LNCAP (cell line): ENCODE results near the gene UBE2L5.

Experiments used
- TF ChIP-seq, protein P1 (sequence below): fragments of 450-650 bp; IDR thresholded peaks from 2 replicates; pipeline ENCODE4 v1.5.1; 2017; ENCODE audit warnings: mild to moderate bottlenecking

The UBE2L5 gene

DNA sequence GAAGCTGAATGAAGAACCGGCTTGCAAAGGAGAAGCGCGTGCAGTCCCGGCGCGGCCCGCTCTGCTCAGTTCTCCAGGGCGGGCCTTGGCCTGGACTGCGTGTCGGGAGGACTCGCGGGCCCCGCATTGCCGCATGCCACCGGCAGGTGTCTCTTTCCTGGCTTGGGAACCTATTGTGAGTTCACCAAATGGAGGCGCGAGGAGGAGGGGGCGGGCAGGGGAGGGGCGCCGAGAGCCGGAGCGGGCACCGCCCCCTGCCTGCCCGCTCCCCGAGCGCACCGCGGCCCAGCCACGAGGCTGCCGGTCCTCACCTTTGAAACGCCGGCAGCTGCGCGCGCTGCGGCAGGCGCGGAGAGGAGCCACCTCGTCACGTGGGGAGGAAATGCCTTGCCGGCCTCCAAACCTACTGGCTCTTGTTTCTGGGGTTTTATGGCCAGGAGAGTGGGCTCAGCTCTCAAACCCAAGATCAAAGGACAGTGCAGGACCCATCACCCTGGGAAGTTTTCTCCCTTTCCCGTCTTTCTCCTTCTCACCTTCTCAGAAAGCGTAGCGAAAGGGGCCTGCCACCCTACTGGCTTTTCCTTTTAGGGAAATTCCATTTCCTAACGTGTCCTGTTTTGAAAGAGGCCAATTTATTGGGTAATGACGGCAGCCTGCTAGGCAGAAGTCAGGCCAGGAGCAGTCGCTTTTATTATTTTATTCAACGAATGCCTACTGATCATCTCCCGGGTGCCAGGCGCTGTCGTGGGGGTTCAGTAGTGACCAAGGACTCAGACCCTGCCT lies 13.8 kb upstream of the UBE2L5 start:
- TF ChIP-seq, protein P1, sequence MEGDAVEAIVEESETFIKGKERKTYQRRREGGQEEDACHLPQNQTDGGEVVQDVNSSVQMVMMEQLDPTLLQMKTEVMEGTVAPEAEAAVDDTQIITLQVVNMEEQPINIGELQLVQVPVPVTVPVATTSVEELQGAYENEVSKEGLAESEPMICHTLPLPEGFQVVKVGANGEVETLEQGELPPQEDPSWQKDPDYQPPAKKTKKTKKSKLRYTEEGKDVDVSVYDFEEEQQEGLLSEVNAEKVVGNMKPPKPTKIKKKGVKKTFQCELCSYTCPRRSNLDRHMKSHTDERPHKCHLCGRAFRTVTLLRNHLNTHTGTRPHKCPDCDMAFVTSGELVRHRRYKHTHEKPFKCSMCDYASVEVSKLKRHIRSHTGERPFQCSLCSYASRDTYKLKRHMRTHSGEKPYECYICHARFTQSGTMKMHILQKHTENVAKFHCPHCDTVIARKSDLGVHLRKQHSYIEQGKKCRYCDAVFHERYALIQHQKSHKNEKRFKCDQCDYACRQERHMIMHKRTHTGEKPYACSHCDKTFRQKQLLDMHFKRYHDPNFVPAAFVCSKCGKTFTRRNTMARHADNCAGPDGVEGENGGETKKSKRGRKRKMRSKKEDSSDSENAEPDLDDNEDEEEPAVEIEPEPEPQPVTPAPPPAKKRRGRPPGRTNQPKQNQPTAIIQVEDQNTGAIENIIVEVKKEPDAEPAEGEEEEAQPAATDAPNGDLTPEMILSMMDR = peak; percentile 45

DNA sequence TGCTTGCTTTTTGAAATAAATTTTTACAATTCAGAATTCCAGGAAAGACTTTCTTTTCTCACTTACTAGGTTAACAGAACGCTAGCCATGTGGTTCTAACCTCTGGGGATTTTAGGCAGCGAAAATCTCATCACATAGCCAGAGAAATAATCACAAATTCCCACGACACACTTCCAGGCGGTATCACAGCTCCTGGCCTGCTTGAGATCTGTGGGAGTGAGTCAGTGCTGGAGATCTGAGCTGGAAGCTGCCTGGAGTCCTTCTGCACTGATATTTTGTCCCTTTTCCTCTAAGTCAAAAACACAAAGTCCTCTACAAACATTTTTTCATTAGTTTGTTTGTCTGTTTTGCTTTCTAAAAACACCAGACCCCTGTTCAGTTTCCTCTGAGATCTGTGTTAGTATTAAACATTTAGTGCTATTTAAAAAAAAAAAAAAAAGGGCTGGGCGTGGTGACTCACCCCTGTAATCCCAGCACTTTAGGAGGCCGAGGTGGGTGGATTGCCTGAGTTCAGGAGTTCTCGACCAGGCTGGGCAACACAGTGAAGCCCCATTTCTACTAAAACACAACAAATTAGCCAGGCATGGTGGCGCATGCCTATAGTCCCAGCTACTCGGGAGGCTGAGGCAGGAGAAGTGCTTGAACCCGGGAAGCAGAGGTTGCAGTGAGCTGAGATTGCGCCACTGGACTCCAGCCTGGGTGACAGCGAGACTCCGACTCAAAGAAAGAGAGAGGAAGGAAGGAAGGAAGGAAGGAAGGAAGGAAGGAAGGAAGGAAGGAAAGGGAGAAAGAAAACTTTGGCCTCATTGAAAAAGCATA lies 12.2 kb upstream of the UBE2L5 start:
- TF ChIP-seq, protein P1 = no peak

DNA sequence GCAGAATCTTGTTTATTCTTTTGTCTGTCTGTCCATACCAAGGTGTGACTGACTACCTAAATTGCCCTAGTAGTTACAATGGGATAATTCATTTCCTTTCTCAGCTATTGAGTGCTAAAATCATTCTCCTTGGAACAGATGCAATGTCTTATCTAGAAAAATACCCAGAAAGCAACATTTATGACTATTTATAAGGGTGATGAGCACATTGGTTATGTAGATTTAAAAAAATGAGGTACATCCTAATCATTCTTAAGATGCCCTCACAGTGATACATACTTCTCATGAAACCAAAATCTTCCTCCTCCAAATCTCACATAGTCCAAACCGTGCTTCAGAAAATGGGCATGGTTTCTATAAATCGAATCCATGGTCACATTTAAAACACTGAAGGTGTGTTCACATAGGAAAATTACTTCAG lies 11.6 kb upstream of the UBE2L5 start:
- TF ChIP-seq, protein P1 = no peak

DNA sequence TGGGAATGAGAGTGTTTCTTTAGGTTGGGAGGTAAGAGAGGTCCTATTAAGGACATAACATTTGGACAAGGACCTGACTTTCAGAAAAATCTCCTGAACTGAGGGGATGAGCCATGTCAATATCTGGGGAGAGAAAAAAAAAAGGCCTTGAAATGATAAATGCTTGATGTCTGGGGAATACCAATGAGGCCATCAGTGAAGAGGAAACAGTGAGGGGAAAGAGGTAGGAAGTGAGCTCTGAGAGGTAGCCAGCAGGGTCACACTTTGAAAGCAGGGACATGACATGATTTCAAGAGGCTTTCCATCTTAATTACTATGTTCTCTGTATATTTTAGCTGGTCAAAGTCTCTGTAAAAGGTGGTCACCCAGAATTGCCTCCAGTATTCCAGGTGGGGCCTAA lies 9.9 kb upstream of the UBE2L5 start:
- TF ChIP-seq, protein P1 = no peak

DNA sequence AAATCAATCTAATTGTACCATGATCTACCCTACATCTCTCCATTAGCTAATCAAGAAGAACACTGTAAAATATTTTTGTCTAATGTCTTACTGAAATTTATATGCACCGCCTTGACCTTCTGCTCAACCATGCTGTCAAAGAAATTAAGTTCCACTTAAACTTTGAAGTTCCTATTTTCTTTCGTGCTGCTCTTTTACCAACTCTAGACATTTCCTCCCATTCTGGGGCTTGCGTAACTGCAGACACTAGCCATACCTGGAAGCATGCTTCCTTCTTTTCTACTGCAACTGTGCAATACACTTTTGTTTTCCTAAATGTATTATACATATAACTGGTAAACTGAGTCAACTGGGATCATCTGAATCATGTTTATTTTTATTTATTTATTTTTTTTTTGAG lies 8.5 kb upstream of the UBE2L5 start:
- TF ChIP-seq, protein P1 = no peak

DNA sequence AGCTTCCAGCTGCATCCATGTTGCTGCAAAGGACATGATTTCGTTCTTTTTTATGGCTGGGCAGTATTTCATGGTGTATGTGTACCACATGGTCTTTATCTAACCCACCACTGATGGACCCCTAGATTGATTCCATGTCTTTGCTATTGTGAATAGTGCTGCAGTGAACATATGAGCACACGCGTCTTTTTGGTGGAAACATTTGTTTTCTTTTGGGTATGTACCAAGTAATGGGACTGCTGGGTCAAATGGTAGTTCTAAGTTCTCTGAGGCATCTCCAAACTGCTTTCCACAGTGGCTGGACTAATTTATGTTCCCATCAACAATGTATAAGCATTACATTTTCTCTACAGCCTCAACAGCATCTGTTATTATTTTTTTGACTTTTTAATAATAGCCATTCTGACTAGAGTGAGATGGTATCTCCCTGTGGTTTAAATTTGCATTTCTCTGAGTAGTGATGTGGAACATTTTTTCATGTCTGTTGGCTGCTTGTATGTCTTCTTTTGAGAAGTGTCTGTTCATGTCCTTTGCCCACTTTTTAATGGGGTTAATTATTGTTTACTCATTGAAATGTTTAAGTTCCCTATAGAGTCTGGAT lies 6.8 kb upstream of the UBE2L5 start:
- TF ChIP-seq, protein P1 = no peak

DNA sequence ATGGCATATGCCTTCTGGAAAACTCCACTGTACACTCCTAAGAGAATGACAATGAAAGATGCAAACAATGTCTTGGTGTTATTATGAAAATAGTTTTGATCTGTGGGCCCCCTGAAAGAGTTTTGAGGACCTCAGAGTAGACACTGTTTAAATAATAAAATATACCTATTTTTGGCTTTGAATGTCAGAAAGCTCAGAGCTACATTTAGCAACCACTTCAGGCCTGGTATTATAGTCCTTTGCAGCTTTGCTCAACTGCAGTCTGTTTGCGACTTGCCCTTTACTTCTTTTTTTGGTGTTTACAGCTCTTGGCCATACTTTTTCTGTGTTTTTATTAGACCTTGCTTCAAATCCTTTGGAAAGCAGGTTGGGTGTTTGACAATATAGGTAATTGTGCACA lies 5.8 kb upstream of the UBE2L5 start:
- TF ChIP-seq, protein P1 = no peak
